Panc1 (cell line): ENCODE measurements around the gene EIF4E.

Experiments used
- POLR2AphosphoS5 ChIP-seq: IDR thresholded peaks from 2 replicates; pipeline ENCODE4 v1.6.1; 2012; ENCODE audit warnings: mild to moderate bottlenecking, low read depth, low read length, moderate library complexity
- TF ChIP-seq, protein P1 (sequence below): fragments of 450-650 bp; IDR thresholded peaks from 2 replicates; pipeline ENCODE4 v1.5.1; 2017; ENCODE audit warnings: mild to moderate bottlenecking

DNA sequence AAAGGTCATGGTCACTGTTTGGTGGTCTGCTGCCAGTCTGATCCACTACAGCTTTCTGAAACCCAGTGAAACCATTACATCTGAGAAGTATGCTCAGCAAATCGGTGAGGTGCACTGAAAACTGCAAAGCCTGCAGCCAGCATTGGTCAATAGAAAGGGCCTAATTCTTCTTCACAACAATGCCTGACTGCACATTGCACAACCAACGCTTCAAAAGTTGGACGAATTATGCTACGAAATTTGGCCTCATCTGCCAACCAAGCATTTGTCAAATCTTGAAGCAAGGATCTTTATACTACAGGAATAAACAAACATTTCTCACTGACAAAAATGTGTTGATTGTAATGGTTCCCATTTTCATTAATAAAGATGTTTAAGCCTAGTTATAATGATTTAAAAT lies 90.4 kb downstream of the EIF4E start:
- TF ChIP-seq, protein P1, sequence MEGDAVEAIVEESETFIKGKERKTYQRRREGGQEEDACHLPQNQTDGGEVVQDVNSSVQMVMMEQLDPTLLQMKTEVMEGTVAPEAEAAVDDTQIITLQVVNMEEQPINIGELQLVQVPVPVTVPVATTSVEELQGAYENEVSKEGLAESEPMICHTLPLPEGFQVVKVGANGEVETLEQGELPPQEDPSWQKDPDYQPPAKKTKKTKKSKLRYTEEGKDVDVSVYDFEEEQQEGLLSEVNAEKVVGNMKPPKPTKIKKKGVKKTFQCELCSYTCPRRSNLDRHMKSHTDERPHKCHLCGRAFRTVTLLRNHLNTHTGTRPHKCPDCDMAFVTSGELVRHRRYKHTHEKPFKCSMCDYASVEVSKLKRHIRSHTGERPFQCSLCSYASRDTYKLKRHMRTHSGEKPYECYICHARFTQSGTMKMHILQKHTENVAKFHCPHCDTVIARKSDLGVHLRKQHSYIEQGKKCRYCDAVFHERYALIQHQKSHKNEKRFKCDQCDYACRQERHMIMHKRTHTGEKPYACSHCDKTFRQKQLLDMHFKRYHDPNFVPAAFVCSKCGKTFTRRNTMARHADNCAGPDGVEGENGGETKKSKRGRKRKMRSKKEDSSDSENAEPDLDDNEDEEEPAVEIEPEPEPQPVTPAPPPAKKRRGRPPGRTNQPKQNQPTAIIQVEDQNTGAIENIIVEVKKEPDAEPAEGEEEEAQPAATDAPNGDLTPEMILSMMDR, result no peak
- no peak for TF ChIP-seq POLR2AphosphoS5
